GM18502 (cell line): Measurements from ENCODE around the gene ARL16.

Experiments used
- ATAC-seq: cut with Tn5 transposase; IDR thresholded peaks from one replicate; pipeline ENCODE4 v1.9.1; 2021; ENCODE audit warnings: mild to moderate bottlenecking; ENCODE audit not compliant: unreplicated experiment, poor library complexity

ARL16 gene

DNA sequence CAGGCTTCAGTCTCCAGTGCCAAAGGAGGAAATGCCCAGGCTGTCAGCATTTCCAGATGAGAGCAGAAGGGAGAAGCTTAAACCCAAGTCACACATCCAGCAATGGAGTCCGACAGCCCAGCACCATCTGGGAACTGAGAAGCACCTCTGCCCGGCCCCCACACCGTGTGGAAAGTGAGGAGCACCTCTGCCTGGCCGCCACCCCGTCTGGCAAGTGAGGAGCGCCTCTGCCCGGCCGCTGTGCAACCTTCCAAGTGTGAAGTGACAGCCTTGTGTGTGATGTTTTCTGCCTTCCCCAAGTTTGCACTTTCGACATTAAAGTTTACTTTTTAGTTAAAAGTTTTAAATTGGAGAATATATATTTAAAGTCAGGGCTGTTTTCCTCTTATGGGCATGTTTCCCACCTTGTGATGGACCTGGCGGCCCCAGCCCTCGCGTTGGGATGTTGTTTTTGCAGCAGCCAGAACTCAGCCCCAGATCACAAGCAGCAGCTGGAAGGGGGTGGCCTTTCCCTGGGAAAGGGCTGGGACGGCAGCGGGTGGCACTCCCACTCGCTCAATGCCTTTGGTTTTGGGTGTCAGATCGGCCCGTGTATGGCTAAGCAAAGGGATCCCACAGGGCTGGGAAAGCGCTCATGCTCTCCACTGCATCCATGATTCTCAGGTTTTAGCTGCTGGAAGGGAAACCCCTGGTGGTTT, 9.9 kb downstream of the ARL16 start:
- ATAC-seq: no peak

DNA sequence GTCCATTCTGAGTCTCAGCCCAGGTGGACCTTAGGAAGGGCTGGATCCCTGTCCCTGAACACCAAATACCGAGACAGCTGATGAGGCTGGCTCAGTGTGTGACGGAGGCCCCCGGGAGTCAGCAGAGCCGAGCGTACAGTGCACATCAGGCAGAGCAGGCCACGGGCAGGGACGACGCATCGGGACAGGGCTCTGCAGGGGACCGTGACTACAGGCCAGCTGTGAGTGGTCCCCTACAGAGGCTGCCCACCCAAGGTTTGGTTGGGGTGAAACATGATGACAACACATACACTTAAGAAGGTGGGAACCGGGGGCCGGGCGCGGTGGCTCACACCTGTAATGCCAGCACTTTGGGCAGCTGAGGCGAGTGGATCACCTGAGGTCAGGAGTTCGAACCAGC, 10.6 kb downstream of the ARL16 start:
- no peak for ATAC-seq

DNA sequence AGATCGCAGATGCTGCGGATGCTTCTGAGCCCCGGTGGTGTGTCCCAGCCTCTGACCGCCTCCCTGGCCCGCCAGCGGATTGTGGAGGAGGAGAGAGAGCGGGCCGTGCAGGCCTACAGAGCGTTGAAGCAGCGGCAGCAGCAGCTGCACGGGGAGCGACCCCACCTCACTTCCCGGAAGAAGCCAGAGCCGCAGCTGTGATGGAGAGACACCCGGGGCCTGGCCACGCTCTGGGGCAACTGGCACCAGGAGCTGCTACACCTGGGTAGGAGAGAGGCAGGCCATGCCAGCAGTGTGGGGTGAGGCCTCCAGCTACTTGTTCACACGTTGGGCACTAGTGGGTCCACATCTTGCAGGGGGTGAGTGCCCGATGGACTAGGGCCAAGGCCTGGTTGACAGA, 11.1 kb downstream of the ARL16 start:
- no peak for ATAC-seq

DNA sequence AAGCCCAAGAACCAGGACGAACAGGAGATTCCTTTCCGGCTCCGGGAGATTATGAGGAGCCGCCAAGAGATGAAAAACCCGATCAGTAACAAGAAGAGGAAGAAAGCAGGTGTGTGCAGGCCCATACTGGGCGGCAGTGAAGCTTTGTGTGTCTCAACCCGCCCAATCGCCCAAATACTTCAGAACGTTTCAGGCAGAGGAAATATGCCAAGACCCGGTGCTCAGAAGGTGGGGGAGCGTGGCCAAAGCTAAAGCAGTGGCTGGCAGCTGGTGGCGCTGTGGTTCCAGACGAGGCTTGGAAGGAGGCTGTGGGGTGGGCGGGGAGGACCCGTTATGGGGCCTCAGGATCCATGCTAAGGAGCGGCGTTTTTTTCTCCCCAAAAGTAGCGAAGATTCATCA, 15.8 kb downstream of the ARL16 start:
- ATAC-seq: no peak

DNA sequence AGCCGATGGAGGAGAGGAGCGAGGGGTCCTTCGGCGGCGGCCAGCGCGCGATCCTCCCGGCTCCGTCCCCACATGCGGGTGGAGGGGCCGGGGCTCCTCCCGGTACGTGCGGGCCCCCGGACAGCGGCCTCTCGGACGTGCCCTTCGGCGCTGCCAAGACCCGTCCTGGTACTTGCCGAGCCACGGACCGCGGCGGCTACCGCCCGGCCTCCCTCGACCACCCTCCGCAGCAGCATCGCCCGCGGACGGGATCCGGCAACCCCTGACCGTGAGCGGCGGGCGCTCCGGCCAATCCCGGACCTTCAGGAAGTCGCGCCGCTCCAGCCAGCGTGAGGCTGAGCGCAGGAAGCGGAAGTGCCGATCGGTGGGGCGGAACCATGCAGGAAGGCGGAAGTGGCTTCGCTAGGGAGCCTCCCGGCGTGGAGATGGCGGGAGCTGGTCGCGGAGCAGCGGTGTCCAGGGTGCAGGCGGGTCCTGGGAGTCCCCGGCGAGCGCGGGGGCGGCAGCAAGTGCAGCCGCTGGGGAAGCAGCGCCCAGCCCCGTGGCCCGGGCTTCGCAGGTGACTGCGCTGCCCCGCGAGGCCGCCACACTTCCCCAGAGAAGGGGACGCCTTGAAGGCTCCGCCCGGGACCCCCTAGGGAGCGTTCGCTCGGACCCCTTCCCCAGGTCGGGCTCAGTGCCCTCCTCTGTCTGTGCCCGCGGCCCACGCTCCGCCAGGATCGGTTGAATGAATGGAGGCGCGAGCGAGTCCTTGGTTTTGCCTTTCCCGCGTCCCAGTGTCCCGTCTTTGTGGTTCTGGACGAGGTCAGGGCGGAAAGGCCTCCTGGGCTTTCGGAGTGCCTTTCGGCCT, 17.0 kb downstream of the ARL16 start, which contains the start of the genes CCDC137 and OXLD1:
Gene CCDC137 (plus strand): TSS at position 396 of the 850 bp plus-strand sequence. CDS start 30 bp downstream, at position 426.
Gene OXLD1 (minus strand): TSS at position 264 of the 850 bp plus-strand sequence. CDS start 28 bp downstream, at position 236.
- ATAC-seq: peak; percentile 93

DNA sequence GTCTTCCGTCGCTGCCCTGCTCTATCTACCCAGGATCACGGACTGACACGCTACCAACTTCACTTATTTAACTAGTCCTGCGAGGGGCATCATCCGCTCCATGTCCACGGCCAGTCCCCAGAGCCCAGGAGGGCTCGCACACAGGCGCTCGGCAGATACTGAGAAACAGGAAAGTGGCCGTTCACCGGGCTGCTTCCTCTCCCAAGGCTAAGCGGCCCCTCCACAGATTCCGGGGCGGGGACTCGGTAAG, 17.6 kb downstream of the ARL16 start:
- no peak for ATAC-seq

DNA sequence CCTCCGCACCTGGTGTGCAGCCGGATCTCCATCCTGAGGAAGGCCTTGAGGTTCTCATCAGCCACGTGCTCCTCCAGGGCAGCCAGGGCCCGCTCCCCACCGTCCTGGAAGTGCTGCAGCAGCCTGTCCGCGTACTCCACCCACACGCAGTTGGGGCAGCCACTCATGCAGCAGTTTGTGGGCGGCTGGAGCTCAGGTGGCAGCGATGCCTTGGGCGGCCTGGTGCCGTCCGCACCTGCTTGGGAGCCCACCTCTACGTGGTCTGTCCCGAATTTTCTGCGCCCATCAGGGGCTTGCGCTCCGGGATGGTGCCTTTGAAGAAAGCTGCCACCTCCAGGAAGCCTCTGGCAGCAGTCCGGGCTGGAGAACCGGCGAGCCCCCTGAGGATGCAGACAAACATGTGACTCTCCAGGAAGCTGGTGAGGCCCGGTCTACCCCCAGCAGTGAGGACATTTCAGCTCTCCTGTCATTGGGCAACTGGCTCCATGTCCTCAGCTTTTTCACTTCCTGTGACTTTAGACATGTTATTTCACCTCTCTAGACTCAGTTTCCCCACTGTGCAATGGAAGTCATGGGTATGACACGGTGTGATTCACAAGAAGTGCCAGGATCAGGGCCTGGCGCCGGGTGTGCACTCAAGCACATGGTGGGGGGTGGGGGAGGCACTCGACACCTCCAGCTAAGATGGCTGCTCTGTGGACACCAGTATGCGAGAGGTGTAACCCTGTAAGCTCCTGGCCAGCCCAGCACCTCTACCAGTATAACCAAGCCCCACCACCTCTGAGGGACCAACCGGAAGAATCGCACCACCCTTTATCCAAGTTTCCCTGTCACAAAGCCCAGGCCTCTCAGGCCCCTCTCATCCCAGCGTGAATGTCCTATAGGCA, 18.1 kb downstream of the ARL16 start:
- peak; percentile 8 for ATAC-seq

DNA sequence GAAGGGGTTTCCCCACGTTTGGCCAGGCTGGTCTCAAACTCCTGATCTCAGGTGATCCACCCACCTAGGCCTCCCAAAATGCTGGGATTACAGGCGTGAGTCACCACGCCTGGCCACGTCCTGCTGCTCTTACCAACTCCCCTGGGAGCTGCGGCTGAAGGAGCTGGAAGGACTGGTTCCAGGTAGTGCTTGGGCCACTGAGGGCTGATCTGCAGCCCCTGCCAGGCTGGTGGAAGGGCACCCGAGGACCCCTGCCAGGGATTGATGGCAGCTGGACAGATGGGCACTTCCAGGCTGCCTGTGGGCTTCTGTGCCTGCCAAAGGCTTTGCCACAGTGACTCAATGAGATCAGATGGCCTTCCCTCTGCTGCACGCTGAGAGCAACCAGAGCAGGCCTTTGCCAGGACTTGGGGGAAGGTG, 19.5 kb downstream of the ARL16 start:
- ATAC-seq: no peak

DNA sequence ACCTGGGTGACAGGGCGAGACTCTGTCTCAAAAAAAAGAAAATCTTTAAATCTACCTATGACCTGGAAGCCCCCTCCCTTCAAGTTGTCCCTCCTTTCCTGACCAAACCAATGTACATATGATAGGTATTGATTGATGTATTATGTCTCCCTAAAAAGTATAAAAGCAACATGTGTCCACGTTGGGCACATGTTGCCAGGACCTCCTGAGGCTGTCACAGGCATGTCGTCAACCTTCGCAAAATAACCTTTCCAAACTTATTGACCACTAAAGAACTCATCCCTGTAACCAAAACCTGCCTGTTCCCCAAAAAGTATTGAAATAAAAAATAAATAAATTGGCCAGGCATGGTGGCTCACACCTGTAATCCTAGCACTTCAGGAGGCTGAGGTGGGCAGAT, 21.6 kb downstream of the ARL16 start:
- no peak for ATAC-seq

DNA sequence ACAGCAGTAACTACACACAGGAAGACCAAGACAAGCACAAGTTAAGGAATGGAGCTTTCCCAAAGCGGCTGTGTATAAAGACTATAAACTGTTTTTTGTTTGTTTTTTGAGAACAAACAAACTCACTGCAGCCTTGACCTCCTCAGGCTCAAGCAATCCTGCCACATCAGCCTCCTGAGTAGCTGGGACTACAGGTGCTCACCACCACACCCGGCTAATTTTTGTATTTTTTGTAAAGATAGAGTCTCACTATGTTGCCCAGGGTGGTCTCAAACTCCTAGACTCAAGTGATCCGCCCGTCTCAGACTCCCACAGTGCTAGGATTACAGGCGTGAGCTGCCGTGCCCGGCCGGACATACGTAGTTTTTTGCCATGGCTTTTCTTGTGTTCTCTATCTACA, 23.2 kb downstream of the ARL16 start:
- no peak for ATAC-seq

DNA sequence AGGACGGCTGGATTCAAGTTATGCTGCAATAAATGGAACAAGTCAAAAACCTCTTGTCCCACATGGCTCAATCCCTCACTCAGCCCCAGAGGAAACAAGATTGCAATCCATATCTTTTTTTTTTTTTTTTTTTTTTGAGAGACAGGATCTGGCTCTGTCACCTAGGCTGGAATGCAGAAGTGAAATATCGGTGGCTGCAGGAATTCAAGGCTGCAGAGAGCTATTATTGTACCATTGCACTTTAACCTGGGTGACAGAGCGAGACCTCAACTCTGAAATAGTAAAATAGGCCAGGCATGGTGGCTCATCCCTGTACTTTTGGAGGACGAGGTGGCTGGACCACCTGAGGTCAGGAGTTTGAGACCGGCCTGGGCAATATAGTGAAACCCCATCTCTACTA, 24.6 kb downstream of the ARL16 start:
- no peak for ATAC-seq

DNA sequence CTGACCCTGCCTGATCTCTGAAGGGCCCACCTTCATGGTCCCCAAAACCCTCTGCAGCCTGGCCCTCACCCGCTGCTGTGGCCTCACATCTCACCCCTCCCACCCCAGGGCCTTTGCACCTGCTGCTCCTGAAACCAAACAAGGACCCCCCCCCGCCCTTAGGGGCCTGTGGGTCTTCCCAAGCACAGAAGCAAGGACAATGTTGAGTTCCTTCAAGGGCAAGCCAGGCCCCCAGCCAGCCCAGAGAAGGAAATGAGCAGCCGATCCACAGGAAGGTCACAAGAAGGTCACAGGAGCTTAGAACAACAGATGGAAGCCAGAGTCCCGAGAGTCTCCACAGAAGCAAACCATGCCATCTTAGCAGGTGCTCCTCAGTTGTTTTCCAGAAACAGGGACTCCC, 26.8 kb downstream of the ARL16 start:
- ATAC-seq: no peak

DNA sequence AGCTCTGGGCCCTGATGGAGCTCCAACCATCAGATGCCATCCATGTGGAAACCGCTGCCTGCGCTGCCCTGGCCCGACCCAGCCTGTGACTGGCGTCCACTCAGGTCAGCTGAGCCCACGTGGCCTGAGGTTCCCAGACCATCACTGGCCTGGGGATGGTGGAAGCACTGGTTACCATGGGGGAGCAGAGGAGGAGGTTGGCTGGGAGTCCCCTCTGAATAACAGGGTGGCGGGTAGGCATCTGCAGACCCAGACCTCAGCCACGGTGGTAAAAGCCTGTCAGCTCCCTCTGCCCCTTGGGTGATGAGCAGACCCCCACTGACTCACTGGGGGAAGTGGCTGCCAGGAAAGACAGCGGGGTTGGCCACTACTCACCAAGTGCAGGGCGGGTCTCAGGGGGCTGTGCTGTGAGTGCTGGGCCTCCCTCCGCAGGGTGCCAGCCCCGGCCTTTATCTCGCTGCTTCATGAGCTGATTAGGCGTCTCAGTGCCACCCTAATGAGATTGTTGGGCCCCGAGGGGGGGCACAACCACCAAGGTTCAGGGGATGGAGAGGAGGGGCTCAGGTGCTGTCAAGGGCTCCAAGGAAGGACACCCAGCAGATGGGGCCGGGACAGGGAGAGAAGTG, 27.4 kb downstream of the ARL16 start, which contains the start of gene PDE6G:
Gene PDE6G (minus strand): TSS at position 425 of the 626 bp plus-strand sequence. CDS start 3,237 bp downstream, outside the sequence.
- no peak for ATAC-seq

DNA sequence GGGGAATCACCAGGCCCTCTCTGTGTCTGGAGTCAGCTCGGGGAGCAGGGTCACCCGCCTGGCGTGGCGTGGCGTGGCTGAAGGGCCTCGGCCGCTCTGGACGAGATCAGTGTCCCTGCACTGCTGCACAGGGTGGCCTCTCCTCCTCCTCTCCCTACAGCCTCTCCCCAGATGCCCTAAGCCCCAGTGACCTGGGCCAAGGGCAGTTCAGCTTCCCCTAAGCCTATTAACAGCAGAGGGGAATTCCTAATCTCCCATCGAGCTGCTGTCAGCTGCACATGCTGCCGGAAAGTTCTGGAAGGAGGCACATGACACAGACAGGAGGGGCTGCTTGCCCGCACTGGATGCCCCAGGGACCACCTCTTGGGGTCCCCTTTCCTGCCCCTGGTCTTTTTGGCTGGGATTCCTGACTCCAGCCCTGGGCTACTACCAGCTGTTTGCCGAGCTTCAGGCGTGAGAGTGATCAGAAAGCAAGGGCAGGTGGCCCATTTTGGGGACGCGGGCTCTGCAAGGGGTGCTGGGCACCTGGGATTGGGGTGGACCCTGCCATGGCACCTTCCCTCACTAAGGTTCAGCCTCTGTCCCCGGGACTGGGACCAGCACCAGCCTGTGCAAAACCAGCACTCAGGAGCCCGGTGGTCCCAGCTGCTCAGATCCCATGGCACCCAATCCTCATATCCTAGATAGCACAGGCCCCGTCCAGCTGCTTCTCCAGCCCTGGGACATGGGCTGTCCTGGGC, 28.0 kb downstream of the ARL16 start:
- ATAC-seq: no peak

DNA sequence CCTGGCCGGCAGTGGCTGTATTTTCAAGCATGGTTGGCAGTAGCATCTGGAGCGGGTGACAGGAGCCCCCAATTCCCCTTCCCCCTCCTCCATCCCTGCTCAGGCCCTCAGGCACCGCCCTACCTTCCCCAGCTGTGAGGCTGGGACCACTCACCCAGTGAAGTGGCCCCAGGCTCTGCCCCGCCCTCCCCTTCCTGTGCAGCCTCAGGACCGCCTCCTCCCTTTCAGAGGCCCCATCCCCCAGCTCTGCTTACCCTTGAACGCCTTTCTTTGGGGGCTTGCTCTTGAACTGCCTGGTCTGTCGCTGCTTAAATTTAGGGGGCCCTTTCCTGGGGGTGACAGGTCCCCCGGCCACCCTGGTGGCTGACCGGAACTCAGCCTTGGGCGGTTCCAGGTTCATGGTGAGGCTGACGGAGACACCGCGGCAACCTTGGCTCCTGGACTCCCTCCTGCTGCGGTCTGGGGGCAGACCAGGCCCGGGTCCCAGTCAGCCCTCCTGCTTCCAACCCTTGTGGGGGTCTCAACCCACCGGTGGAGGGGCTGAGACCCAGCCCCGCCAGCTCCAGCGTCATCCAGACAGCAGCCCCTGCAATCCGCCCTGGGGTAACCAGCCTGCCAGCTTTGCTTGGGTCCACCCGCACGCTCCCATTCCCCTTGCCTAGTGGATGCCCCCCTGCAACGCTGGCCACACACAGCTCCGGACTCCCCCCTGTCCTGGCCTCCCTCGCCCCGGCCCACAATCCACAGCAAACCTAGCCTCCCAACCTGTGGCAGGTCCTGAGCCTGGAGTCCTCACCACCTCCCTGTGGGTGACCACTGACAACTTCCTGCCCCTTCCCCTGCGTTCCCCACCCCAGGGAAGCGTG, 30.5 kb downstream of the ARL16 start:
- no peak for ATAC-seq

DNA sequence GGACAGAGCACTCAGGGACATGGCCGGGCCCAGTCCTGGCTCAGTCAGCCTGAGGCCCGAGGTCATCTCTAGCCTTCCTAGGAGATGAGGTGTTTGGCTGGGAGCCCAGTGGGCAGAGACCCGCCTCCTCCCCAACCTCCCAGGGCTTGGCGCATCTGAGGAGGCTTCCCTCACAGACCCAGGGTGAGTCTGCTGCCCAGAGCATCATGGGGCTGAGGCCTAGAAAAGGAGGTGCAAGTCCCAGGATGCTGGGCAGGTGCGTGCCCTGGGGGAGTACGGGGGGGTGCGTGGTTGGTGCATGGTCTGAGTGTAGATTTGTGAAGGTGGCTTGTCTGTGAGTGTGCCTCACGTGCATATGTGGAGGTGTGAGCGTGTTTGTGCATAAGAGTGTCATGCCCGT, 31.9 kb downstream of the ARL16 start:
- ATAC-seq: no peak

DNA sequence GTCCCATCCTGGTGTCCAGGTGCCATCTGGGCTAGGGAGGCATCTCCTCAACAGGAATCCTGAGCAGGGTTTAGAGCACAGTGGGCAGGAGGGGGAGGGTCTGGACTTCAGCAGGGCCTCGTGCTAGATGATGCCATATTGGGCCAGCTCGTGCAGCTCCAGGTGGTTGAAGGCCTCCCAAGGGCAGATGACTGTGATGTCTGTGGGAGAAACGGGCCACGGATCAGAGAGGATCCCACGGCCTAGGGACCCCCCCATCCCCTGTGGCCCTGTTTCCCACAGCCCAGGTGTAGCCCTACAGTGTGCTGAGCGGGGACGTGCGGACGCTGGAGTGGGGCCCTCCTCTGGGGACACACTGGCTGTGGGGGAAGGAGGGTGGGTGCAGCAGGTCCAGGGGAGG, 32.6 kb downstream of the ARL16 start:
- no peak for ATAC-seq

DNA sequence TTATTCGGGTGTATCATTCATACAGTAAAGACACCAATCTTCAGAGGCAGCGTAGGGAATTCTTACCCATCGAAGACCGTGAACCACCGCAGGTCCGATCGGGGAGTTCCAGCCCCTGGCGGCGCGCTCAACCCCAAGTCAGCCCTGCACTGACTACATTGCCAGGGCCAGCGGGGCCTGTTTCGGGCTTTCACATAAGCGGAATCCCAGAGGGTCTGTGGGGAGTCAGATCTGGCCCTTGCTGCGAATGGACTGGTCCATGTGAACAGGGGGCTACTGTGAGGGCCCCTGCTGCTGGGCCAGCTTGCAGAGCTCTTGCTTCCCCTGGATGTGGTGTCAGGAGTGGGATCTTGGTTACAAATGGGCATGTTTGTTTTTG, 34.9 kb downstream of the ARL16 start:
- ATAC-seq: no peak
